OCI-LY3 (cell line): ENCODE measurements around the gene MLPH.

ENCODE experiments used
- H2AFZ ChIP-seq: fragments of 200-600, 300-600 bp; shearing (Covaris generic); 2 replicates; pipeline ENCODE4 v1.6.0; 2014; ENCODE audit warnings: antibody characterized with exemption, low read depth, low read length
- H3K27ac ChIP-seq: fragments of 200-600, 300-600 bp; sonication (generic); 2 replicates; pipeline ENCODE4 v1.5.1; 2014; ENCODE audit warnings: mild to moderate bottlenecking, low read length, moderate library complexity, mixed read lengths
- H3K27me3 ChIP-seq: fragments of 200-600, 300-600 bp; sonication (generic); 2 replicates; pipeline ENCODE4 v1.6.1; 2014; ENCODE audit warnings: low read depth, low read length, mixed read lengths
- H3K36me3 ChIP-seq: fragments of 200-600, 300-600 bp; sonication (generic); replicated peaks from 2 replicates; pipeline ENCODE3; 2014; ENCODE audit warnings: low read depth, low read length, mixed read lengths
- H3K4me1 ChIP-seq: fragments of 300-600, 200-600 bp; sonication (generic); 2 replicates; pipeline ENCODE4 v1.6.1; 2014; ENCODE audit warnings: low read length, mixed read lengths
- H3K4me2 ChIP-seq: fragments of 200-600, 300-600 bp; sonication (generic); 2 replicates; pipeline ENCODE4 v1.6.1; 2014; ENCODE audit warnings: low read length, mixed read lengths
- H3K4me3 ChIP-seq: fragments of 300-600, 200-600 bp; sonication (generic); 2 replicates; pipeline ENCODE4 v1.5.1; 2014; ENCODE audit warnings: antibody characterized with exemption, mild to moderate bottlenecking, low read length, moderate library complexity
- H3K79me2 ChIP-seq: fragments of 300-600, 200-600 bp; shearing (Covaris generic); 2 replicates; pipeline ENCODE4 v1.6.1; 2014; ENCODE audit warnings: mild to moderate bottlenecking, low read length, mixed read lengths
- H3K9ac ChIP-seq: fragments of 300-600, 200-600 bp; shearing (Covaris generic); 2 replicates; pipeline ENCODE4 v1.6.0; 2014; ENCODE audit warnings: mild to moderate bottlenecking, low read length, moderate library complexity
- H3K9me3 ChIP-seq: fragments of 200-600, 300-600 bp; shearing (Covaris generic); 2 replicates; pipeline ENCODE4 v1.6.1; 2014; ENCODE audit warnings: low read length, mixed read lengths; ENCODE audit not compliant: insufficient read depth
- H4K20me1 ChIP-seq: fragments of 200-600, 300-600 bp; sonication (generic); 2 replicates; pipeline ENCODE4 v1.6.1; 2016; ENCODE audit warnings: low read length, mixed read lengths; ENCODE audit not compliant: insufficient read depth
- CTCF ChIP-seq: fragments of 200-600, 300-600 bp; sonication (generic); IDR thresholded peaks from 2 replicates; pipeline ENCODE4 v1.5.1; 2014; ENCODE audit warnings: antibody characterized with exemption, low read length, low read depth
- EZH2phosphoT487 ChIP-seq: fragments of 200-600 bp; shearing (Covaris generic); IDR thresholded peaks from 2 replicates; pipeline ENCODE4 v1.6.1; 2018; ENCODE audit warnings: antibody characterized with exemption, mixed run types, low read depth

Gene MLPH

GRCh38 chr2:237591141-237591881 lies 104.3 kb downstream of the MLPH start:
- no peak overlapping the region for H3K9ac ChIP-seq
- no peak overlapping the region for H3K4me2 ChIP-seq

GRCh38 chr2:237592425-237592980 lies 105.5 kb downstream of the MLPH start:
- no peaks in the 10 kb centered on the region for H4K20me1 ChIP-seq
- H3K4me1 ChIP-seq = no peaks in the 10 kb centered on the region
- peaks cover 4% of the 10 kb centered on the region; the same call in 1 of the 2 replicates for H3K27me3 ChIP-seq
- no peaks in the 10 kb centered on the region for H3K79me2 ChIP-seq
- H3K4me3 ChIP-seq = no peak overlapping the region
- H2AFZ ChIP-seq = no peak overlapping the region
- TF ChIP-seq EZH2phosphoT487 (no peak), CTCF (no peak)
- H3K27ac ChIP-seq = no peak overlapping the region
- no peak overlapping the region for H3K4me2 ChIP-seq
- H3K36me3 ChIP-seq = no peaks in the 10 kb centered on the region
- H3K9ac ChIP-seq = no peak overlapping the region
- no peaks in the 10 kb centered on the region for H3K9me3 ChIP-seq

More at GRCh38 chr2:237591141-237591881, 104.3 kb downstream of the MLPH start:
- Histone ChIP-seq H3K27ac (no peak overlapping the region), H3K9me3 (no peaks in the 10 kb centered on the region), H2AFZ (no peak overlapping the region), H3K36me3 (no peaks in the 10 kb centered on the region), H4K20me1 (no peaks in the 10 kb centered on the region), H3K4me3 (no peak overlapping the region), H3K4me1 (no peaks in the 10 kb centered on the region), H3K79me2 (no peaks in the 10 kb centered on the region), H3K27me3 (peaks cover 7% of the 10 kb centered on the region; the same call in 1 of the 2 replicates)
- TF ChIP-seq EZH2phosphoT487 (no peak), CTCF (no peak)

GRCh38 chr2:237593036-237593435 lies 106.0 kb downstream of the MLPH start:
- Histone ChIP-seq H3K9ac (no peak overlapping the region), H3K27ac (no peak overlapping the region), H3K4me3 (no peak overlapping the region), H2AFZ (no peak overlapping the region), H3K9me3 (no peaks in the 10 kb centered on the region), H3K27me3 (peaks cover 4% of the 10 kb centered on the region; the same call in 1 of the 2 replicates), H3K79me2 (no peaks in the 10 kb centered on the region), H3K4me1 (no peaks in the 10 kb centered on the region), H3K4me2 (no peak overlapping the region), H4K20me1 (no peaks in the 10 kb centered on the region), H3K36me3 (no peaks in the 10 kb centered on the region)
- TF ChIP-seq EZH2phosphoT487 = no peak
- no peak for TF ChIP-seq CTCF

GRCh38 chr2:237593596-237594320 lies 106.7 kb downstream of the MLPH start:
- no peak overlapping the region for H3K27ac ChIP-seq
- no peaks in the 10 kb centered on the region for H3K36me3 ChIP-seq
- H3K4me1 ChIP-seq = no peaks in the 10 kb centered on the region
- TF ChIP-seq EZH2phosphoT487 = no peak
- TF ChIP-seq CTCF = no peak
- no peak overlapping the region for H3K9ac ChIP-seq
- H2AFZ ChIP-seq = no peak overlapping the region
- peaks cover 4% of the 10 kb centered on the region; the same call in 1 of the 2 replicates for H3K27me3 ChIP-seq
- H3K9me3 ChIP-seq = no peaks in the 10 kb centered on the region
- no peak overlapping the region for H3K4me3 ChIP-seq
- no peak overlapping the region for H3K4me2 ChIP-seq
- no peaks in the 10 kb centered on the region for H4K20me1 ChIP-seq
- H3K79me2 ChIP-seq = no peaks in the 10 kb centered on the region
